ENCODE measurements around the gene PGBD2. TPM values are rescaled to one million over a fixed set of nuclear protein-coding genes. Genes with fewer than 3 reads are reported as not detected.
A peak's percentile ranks its signal among the peaks of the same experiment; 100 is the strongest.

PGBD2 gene
- total and polyA plus RNA-seq, 9 of the 15 experiments (the other 6 are each of a cell fraction or from before 2014, with no cell fraction given) = 11.9 to 21.8 (median 14.7) TPM

GRCh38 chr1:248858891-248859889 is 46.8 kb upstream of the PGBD2 start, which contains the start of gene ZNF692 (continued):
- TF ChIP-seq, protein P1, sequence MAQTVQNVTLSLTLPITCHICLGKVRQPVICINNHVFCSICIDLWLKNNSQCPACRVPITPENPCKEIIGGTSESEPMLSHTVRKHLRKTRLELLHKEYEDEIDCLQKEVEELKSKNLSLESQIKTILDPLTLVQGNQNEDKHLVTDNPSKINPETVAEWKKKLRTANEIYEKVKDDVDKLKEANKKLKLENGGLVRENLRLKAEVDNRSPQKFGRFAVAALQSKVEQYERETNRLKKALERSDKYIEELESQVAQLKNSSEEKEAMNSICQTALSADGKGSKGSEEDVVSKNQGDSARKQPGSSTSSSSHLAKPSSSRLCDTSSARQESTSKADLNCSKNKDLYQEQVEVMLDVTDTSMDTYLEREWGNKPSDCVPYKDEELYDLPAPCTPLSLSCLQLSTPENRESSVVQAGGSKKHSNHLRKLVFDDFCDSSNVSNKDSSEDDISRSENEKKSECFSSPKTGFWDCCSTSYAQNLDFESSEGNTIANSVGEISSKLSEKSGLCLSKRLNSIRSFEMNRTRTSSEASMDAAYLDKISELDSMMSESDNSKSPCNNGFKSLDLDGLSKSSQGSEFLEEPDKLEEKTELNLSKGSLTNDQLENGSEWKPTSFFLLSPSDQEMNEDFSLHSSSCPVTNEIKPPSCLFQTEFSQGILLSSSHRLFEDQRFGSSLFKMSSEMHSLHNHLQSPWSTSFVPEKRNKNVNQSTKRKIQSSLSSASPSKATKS (CRISPR knock-in tag; IDR thresholded peaks at IDR 0.05) = no peak
- TF ChIP-seq ATF2 (CRISPR knock-in tag; IDR thresholded peaks at IDR 0.05) (no peak), TCF7L2 (IDR thresholded peaks at IDR 0.05; ENCODE audit: low read depth, low read length) (no peak), TCF7 (IDR thresholded peaks at IDR 0.05; ENCODE audit: borderline replicate concordance) (no peak), SP1 (CRISPR knock-in tag; IDR thresholded peaks at IDR 0.05) (no peak), XRCC3 (IDR thresholded peaks at IDR 0.05) (no peak), RAD51 (IDR thresholded peaks at IDR 0.05; ENCODE audit: borderline replicate concordance, low read depth) (no peak), NCOA2 (IDR thresholded peaks at IDR 0.05; ENCODE audit: partially characterized antibody in 2 of 2) (no peak), NEUROD1 (IDR thresholded peaks at IDR 0.05; ENCODE audit: borderline replicate concordance, low read depth, low read length, partially characterized antibody) (peak; percentile 63), YY1 (IDR thresholded peaks at IDR 0.05; ENCODE audit: borderline replicate concordance in 1 of 3, control insufficient read depth in 1 of 3, extremely low read depth in 1 of 3, insufficient read depth in 3 of 3, insufficient read length in 1 of 3, insufficient replicate concordance in 2 of 3, low read depth in 1 of 3, low read length in 2 of 3) (peak in 1 of 3 experiments; percentile 66), ARNT (IDR thresholded peaks at IDR 0.05) (0 out of 4 replicates have a peak, but pooled peaks of 1 of the 2 experiments have one; percentile 30)
- TF ChIP-seq, protein P2, sequence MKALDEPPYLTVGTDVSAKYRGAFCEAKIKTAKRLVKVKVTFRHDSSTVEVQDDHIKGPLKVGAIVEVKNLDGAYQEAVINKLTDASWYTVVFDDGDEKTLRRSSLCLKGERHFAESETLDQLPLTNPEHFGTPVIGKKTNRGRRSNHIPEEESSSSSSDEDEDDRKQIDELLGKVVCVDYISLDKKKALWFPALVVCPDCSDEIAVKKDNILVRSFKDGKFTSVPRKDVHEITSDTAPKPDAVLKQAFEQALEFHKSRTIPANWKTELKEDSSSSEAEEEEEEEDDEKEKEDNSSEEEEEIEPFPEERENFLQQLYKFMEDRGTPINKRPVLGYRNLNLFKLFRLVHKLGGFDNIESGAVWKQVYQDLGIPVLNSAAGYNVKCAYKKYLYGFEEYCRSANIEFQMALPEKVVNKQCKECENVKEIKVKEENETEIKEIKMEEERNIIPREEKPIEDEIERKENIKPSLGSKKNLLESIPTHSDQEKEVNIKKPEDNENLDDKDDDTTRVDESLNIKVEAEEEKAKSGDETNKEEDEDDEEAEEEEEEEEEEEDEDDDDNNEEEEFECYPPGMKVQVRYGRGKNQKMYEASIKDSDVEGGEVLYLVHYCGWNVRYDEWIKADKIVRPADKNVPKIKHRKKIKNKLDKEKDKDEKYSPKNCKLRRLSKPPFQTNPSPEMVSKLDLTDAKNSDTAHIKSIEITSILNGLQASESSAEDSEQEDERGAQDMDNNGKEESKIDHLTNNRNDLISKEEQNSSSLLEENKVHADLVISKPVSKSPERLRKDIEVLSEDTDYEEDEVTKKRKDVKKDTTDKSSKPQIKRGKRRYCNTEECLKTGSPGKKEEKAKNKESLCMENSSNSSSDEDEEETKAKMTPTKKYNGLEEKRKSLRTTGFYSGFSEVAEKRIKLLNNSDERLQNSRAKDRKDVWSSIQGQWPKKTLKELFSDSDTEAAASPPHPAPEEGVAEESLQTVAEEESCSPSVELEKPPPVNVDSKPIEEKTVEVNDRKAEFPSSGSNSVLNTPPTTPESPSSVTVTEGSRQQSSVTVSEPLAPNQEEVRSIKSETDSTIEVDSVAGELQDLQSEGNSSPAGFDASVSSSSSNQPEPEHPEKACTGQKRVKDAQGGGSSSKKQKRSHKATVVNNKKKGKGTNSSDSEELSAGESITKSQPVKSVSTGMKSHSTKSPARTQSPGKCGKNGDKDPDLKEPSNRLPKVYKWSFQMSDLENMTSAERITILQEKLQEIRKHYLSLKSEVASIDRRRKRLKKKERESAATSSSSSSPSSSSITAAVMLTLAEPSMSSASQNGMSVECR (CRISPR knock-in tag; IDR thresholded peaks at IDR 0.05) = no peak
- TF ChIP-seq, protein P3, sequence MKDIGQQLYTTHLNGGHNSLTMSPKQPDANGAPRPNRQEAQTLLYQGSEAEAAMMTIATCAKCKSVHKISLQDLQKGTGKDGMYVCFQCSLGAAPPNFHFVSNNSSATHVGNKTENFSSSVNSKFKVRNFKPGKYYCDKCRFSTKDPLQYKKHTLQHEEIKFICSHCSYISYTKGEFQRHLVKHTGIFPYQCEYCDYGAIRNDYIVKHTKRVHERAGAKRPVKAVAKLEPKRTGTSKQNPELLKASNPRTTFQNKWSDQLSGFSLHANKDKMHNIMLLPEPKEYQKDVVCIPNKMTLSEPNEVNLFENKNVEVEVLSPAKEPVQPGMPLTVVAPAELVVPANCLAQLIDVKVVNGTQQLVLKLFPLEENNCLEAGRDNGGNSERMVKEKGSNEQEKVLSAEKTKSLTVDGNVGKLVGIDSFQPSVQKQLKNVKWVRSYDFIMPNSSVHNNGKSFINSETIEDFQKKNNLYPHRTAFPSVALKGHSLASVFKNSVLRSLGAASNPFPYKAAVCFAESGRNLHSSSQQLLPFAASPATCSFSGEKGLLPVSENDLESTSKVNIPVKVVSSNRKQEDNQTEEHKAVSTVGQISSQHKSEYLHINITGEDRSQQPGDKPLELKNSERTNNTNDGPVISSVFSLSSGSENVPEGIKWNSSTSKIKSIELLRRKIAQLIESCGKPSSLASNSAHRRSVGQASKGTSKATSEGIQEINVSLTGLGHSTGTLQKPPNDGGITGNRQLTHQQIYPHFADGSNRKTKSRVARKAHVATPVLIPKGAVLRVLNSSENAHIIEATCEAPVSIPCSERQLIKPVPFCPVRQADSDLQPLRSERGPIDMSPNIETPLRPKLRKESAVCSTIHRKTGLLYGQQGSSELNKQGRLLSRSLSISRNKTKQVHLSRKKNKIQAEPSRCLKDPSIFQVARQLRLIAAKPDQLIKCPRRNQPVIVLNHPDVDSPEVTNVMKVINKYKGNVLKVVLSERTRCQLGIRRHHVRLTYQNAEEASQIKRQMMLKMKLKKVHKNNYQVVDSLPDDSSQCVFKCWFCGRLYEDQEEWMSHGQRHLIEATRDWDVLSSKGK (CRISPR knock-in tag; IDR thresholded peaks at IDR 0.05) = no peak
